RWPE2 (cell line): ENCODE results near the gene CD68.
A peak's percentile ranks its signal among the peaks of the same experiment; 100 is the strongest.

Experiments used
- ATAC-seq: fragments of 200-7000 bp; cut with Tn5 transposase; 3 replicates; pipeline ENCODE4 v1.9.1; 2021; ENCODE audit warnings: low read depth
- DNase-seq: peaks from one replicate; pipeline ENCODE4 v3.0.0-alpha.2; 2020; ENCODE audit warnings: low spot score
- H3K27ac ChIP-seq: fragments of 450-650 bp; 2 replicates; pipeline ENCODE4 v1.5.1; 2017; ENCODE audit warnings: mild to moderate bottlenecking; ENCODE audit not compliant: poor library complexity, severe bottlenecking
- H3K27me3 ChIP-seq: fragments of 250-450 bp; sonication (Bioruptor Pico); 2 replicates; pipeline ENCODE4 v1.5.1; 2021; ENCODE audit warnings: mild to moderate bottlenecking, moderate library complexity; ENCODE audit not compliant: insufficient read depth, poor library complexity, severe bottlenecking
- H3K36me3 ChIP-seq: fragments of 250-450 bp; sonication (Bioruptor Pico); 2 replicates; pipeline ENCODE4 v1.5.1; 2020; ENCODE audit warnings: low read depth, mild to moderate bottlenecking, moderate library complexity
- H3K4me1 ChIP-seq: fragments of 250-450 bp; sonication (Bioruptor Pico); 2 replicates; pipeline ENCODE4 v1.5.1; 2021; ENCODE audit warnings: mild to moderate bottlenecking, moderate library complexity; ENCODE audit not compliant: insufficient read depth, poor library complexity, severe bottlenecking
- H3K4me3 ChIP-seq: fragments of 250-450 bp; sonication (Bioruptor Pico); 2 replicates; pipeline ENCODE4 v1.5.1; 2021; ENCODE audit warnings: mild to moderate bottlenecking, moderate library complexity; ENCODE audit not compliant: severe bottlenecking
- H3K9me3 ChIP-seq: fragments of 250-450 bp; sonication (Bioruptor Pico); 2 replicates; pipeline ENCODE4 v1.5.1; 2021; ENCODE audit warnings: mild to moderate bottlenecking, moderate library complexity; ENCODE audit not compliant: severe bottlenecking
- TF ChIP-seq, protein P1 (sequence below): fragments of 450-650 bp; IDR thresholded peaks from one replicate; pipeline ENCODE4 v1.5.1; 2017; ENCODE audit warnings: mild to moderate bottlenecking, moderate library complexity; ENCODE audit not compliant: poor library complexity, severe bottlenecking

CD68 gene

GRCh38 chr17:7588553-7589203 is 9.2 kb downstream of the CD68 start:
- ATAC-seq (peak; percentile 3; the same call in 2 of the 3 replicates), DNase-seq (no peak)
- Histone ChIP-seq H3K27ac (peak overlapping the region; percentile 97), H3K9me3 (no peaks in the 10 kb centered on the region), H3K4me1 (peaks cover 17% of the 10 kb centered on the region), H3K27me3 (no peaks in the 10 kb centered on the region), H3K4me3 (peak overlapping the region; percentile 66), H3K36me3 (peaks cover 52% of the 10 kb centered on the region)
- TF ChIP-seq, protein P1, sequence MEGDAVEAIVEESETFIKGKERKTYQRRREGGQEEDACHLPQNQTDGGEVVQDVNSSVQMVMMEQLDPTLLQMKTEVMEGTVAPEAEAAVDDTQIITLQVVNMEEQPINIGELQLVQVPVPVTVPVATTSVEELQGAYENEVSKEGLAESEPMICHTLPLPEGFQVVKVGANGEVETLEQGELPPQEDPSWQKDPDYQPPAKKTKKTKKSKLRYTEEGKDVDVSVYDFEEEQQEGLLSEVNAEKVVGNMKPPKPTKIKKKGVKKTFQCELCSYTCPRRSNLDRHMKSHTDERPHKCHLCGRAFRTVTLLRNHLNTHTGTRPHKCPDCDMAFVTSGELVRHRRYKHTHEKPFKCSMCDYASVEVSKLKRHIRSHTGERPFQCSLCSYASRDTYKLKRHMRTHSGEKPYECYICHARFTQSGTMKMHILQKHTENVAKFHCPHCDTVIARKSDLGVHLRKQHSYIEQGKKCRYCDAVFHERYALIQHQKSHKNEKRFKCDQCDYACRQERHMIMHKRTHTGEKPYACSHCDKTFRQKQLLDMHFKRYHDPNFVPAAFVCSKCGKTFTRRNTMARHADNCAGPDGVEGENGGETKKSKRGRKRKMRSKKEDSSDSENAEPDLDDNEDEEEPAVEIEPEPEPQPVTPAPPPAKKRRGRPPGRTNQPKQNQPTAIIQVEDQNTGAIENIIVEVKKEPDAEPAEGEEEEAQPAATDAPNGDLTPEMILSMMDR = no peak

GRCh38 chr17:7589204-7589868 is 9.9 kb downstream of the CD68 start:
- TF ChIP-seq, protein P1 = peak; percentile 96
- Histone ChIP-seq H3K4me3 (peak overlapping the region; percentile 66), H3K27me3 (no peaks in the 10 kb centered on the region), H3K27ac (peak overlapping the region; percentile 97), H3K36me3 (peaks cover 58% of the 10 kb centered on the region), H3K9me3 (no peaks in the 10 kb centered on the region), H3K4me1 (peaks cover 17% of the 10 kb centered on the region)
- ATAC-seq (peak; percentile 55), DNase-seq (peak; percentile 89)

GRCh38 chr17:7589891-7590691 is 10.7 kb downstream of the CD68 start, which contains the start of gene SOX15:
Gene SOX15, minus strand, starts transcription at chr17:7590094. Its CDS starts 418 bp downstream, at chr17:7589676.
- DNase-seq = peak; percentile 85
- H3K27ac ChIP-seq = peak within 1 kb of the TSS; percentile 97
- peak; percentile 43 for ATAC-seq
- TF ChIP-seq, protein P1 = no peak
- H3K27me3 ChIP-seq = no peaks in the 10 kb centered on the region
- peaks cover 66% of the 10 kb centered on the region for H3K36me3 ChIP-seq
- peaks cover 17% of the 10 kb centered on the region for H3K4me1 ChIP-seq
- H3K9me3 ChIP-seq = no peaks in the 10 kb centered on the region
- H3K4me3 ChIP-seq = peak within 1 kb of the TSS; percentile 66

DNA sequence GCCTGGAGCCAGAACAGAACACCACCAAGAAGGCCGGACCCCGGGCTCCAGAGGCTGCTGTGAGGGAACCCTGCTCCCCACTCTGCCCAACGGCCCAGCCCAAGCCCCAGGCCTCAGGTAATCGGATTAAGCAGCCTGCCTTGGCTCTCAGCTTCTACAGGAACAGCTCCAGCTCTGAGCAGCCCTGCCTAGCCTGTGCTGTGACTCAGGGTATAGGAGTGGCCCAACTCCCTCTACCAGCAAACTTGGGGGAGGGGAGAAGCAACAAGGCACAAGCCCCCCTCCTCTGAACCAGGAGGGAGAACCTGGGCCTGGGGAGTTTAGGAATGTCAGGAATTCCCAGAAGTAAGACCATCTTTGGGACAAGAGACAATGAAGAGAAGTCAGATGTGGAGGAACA is 11.3 kb downstream of the CD68 start:
- TF ChIP-seq, protein P1 = no peak
- DNase-seq (no peak), ATAC-seq (peak; percentile 40)
- peak overlapping the region; percentile 97 for H3K27ac ChIP-seq
- no peaks in the 10 kb centered on the region for H3K27me3 ChIP-seq
- H3K36me3 ChIP-seq = peaks cover 70% of the 10 kb centered on the region
- no peak overlapping the region for H3K4me3 ChIP-seq
- H3K9me3 ChIP-seq = no peaks in the 10 kb centered on the region
- peaks cover 17% of the 10 kb centered on the region for H3K4me1 ChIP-seq
